Raji (cell line): Measurements from ENCODE around the gene PDZD8.

Source experiments
- POLR2A ChIP-seq: IDR thresholded peaks from 2 replicates; pipeline ENCODE4 v1.6.1; 2011; ENCODE audit warnings: low read depth, low read length, control low read depth; ENCODE audit not compliant: insufficient read depth

Gene PDZD8

DNA sequence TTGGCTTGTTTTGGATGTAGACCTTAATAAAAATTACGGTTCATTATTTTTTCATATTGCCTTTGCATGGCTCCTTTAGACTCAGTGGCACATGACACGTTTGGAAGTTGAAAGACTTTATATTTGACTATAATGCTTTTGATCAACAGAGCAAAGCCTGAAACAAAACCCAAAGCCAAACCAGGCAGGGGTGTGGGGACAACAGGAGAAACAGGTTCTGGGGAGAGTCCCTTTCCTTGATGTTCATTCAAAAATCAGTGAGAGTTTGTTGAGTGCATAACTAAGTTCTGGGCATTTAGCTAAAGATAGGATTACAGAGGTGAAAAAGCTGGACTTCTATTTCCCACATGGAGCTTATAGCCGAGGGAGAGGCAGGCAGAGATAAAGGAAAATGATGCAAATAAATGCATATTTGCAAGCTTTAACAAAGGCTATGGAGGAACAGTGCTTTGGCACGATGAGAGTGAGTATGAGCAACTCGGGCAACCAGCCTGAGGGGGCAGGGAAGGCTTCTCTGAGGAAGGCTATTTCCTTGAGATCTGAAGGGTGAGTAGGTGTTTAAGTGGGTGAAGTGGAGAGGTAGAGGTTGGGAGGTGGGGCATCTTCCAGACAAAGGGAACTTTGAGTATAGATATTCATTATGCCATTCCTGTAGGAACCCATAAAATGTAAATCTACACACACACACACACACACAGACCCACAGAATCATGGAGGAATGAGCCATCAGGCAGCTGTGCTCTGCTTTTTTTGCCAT, 34.5 kb upstream of the PDZD8 start:
- TF ChIP-seq POLR2A: no peak

DNA sequence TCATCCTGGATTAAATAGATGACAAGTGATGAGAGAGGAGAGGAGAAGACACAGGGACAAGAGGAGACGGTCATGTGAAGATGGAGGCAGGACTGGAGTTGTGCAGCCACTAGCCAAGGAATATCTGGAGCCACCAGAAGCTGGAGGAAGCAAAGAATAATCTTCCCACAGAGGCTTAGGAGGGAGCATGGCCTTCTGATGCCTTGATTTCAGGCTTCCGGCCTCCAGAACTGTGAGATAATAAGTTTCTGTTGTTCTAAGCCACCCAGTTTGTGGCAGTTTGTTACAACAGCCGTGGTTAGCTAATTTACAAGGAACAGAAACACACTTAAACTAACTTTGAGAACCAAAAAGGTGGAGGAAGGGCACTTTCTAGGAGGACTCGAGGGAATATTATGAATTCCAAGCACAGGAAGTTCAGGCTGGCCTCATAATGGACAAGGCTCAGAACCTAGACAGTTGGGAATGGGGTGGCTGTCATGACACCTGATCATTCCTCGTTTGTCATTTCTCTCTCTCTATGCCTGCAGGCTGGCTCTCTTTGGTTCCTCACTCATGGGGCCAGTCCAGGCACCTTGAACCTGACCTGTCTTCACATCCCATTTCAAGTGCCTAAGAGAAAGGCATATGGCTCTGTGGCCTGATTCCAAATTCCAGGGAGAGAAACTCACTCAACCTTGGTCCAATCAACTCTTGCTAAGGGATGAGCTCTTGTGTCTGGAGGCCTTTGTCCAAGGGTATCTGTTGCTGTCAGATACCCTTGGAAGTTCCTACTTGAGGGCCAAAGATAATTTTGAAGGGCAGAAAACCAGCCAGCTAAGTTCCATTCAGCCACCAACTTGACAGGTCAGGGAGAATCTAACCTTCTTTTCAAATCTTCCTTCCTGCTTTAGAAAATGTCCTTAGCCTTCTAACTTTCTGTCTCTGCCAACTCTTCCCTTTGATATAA, 33.5 kb upstream of the PDZD8 start:
- no peak for TF ChIP-seq POLR2A

DNA sequence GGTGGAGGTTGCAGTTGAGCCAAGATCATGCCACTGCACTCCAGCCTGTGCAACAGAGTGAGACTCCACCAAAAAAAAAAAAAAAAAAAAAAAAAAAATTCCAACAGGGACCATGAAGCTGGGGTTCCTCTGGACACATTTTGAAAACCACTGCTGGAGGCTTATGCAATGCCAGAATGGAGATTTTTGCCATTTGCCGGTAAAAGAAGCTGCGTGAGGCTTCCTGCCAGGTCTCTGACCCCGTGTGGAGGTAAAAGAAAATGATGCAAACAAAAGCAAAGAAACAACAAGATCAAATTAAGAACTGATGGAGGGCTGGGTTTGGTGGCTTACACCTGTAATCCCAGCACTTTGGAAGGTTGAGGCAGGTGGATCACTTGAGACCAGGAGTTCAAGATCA, 30.5 kb upstream of the PDZD8 start:
- TF ChIP-seq POLR2A: no peak

DNA sequence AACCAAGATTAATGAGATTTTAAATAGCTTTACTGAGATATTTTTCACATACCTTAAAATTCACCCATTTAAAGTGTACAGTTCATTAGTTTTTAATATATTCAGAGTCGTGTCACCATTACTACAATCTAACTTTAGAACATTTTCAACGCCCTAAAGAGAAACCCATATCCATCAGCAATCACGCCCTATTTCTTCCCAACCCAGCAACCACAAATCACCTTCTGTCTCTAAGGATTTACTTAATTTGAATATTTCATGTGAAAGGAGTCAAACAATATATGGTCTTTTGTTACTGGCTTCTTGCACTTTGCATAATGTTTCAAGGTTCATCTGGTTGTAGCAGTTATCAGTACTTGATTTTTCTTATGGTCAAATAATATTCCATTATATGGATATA, 25.1 kb upstream of the PDZD8 start:
- no peak for TF ChIP-seq POLR2A

DNA sequence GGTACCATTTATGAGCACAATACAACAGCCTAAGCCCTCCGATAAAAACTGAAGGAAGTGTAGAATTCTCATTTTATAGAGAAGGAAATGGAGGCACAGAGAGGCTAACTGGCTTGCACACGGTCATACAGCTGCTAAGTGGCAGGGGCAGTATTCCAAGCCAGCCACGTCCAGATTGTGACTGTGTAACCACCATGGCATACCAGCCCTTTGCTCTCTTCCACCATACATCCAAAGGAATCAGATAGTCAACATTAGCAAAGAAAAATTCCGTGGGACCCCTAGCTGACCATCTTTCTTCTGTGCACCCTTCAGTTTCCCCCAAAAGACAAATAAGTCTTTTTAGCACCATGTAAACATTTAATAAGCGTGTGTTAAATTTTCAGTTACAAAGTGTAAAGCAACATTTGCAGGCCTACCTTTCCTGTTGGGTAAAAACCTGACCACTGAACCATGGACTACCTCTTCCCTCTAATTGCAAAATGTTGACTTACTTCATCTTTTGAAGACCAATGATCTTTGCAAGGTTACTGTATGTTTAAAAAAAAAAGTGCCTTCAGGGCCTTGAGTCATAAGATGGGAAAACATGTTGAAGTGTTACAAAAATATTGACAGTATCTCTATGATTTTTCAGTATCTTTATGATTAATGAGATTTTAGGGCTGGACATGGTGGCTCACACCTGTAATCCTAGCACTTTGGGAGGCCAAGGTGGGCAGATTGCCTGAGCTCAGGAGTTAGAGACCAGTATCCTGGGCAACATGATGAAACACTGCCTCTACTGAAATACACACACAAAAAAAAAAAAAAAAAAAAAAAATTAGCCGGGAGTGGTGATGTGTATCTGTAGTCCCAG, 24.3 kb upstream of the PDZD8 start:
- no peak for TF ChIP-seq POLR2A

DNA sequence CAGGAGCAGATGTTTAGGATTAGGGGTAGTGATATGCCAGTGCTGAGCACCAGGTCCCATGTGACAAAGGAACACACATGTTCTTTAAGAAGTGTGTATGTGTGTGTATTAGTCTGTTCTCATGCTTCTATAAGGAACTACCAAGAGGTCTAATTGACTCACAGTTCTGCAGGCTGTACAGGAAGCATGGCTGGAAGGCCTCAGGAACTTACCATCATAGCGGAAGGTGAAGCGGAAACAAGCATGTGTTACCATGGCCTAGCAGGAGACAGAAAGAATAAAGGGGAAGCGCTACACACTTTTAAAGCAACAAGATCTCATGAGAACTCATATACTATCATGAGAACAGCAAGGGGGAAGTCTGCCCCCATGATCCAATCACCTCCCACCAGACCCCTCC, 22.8 kb upstream of the PDZD8 start:
- TF ChIP-seq POLR2A: no peak

DNA sequence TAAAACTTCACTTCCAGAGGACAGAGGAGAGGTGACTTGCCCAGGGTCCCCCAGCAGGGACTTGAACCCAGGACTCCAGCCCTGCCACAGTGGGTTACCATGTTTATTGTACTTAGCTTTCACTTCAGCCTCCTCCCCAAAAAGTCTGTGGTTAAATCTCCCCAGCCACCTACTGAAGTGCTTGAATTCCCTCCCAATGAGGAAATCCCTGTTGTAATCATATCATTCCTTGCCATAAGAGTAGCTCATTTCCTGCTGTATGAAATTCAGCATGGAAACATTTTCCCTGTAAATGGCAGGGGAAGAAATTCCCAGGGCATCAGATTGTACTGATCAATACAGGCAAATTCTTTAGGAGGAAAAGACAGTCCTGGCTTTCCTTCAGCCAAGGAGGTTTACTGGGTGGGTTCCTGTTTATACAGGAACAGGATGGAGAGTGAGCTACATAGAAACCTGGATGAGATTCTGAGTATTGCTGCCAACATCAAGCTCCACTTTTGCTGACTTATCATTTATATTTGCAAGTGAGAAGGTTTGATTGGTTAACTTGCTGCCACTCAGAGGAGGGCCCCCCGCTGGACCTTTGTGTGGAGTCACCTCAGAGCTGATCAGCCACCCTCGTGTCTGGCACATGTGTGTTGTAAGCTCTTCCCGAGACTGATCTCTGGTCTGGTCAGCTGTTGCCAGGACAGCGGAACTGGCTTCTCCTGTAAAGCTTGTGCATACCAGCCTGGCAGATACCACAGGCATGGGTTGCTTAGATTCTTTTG, 16.4 kb upstream of the PDZD8 start:
- TF ChIP-seq POLR2A: no peak

DNA sequence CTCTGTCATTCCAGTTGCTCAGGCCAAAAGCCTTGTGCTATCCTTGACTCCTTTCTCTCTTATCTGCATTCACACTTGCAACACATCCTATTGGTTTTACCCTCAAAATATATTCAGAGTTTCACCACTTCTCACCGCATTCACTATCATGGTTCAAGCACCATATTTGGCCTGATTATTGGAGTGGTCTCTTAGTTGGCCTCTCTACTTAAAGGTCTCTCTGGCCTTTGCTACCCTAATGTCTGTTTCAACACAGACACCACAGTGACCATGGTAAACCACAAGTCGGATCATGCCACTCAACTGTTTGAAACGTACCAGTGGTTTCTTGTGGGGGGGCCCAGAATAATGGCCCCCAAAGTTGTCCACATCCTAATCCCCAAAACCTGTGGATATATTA, 15.2 kb upstream of the PDZD8 start:
- TF ChIP-seq POLR2A: no peak

DNA sequence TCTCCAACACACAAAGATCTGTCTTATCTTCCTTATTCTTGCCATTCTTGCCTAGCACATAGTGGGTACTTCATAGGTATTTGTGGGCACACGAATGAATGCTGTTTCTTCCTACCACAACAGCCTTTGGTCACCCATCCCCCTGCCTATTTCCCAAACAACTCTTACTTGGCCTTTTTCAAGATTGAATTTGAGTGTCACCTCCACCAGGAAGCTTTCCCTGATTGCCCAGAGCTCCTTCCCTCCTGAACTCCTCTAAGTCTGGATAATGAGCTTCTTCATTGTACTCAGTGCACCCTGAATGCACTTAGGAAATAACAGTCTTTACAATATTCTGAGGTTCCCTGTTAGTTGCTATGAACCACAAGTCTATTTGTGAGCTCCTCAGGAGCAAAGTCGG, 11.6 kb upstream of the PDZD8 start:
- TF ChIP-seq POLR2A: no peak

DNA sequence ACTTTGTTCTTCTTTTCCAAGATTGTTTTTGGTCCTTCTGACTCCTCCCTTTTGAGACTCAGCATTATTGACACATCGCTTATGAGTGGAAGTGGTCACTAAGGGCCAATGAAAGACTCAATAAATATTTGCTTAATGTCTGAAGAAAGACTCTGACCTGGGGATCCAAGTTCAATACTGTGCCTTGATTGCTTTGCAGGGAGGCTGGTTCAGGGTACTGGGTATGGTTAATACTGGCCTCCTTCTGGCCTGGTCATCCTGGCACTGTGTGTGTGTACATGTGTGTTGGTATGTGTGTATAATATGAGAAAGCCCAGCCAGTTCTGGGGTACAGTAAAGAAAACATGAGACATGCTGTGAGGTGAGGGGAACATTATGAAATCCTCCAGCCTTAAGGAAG, 7.6 kb upstream of the PDZD8 start:
- no peak for TF ChIP-seq POLR2A

DNA sequence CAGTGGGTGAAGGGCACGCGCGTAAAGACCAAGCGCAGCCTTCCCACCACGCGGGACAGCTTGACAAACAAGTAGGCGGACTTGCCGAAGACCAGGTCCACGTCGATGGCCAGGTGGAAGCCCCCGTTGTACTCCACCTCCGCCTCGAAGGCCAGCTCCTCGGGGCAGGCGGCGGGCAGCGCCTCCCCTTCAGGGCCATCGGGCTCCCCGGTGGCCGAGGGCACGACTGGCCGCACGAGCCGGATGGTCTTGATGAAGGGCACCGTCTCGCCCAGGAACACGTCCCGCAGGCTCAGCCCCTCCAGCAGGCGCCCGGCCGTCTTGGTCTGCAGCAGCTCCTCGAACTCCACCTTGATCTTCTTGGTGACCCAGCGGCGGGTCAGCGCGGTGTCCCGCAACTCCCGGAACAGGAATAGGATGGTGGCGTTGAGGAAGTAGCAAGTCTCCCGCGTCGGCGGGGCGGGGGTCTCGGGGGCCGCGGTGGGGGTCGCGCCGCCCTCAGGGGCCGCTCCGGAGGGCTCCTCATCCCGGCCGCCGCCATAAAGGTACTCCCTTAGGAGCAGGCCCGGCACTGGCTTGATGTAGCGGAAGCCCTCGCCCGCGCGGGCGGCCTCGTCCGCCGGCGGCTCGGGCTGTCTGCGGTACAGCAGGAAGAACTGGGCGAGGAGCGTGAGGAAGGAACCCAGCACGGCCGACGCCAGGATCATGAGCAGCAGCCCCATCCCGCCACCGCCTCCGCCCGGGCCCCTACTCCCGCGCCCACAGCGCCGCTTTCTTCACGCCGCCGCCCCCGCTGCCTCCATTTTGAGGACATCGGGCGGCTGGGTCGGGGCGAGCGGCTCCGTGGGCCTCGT, 507 bp downstream of the PDZD8 start:
- no peak for TF ChIP-seq POLR2A

DNA sequence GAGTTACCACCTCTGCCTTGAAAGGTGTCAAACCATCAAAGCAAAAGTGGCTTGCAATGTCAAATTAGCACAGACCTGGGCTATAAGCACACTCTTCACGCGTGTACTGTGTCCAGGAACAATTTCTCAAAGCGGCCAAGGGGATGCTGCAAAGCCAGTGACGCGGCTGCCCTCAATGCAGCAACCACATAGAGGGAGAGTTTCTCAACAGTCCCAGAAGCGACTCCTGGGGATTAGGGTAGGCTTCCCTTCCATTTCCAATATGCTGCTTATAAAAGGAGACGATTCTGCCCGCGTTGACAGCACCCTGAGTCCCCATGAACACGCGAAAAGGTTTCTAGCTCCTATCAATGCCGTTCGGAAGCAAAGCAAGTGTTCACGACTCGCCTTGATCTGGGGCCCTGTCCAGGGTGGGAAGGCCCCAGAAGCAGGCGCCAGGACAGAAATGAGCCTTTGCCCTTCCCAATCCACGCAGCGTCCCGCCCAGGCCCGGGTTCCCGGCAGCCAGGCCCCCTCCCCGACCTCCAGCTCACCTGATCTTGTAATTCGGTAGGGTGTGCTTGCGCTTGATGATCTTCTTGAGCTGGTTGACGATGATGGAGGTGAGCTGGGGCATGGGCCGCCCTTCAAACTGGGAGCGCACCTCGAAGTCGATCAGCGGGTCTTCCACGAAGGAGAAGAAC, 1.3 kb downstream of the PDZD8 start:
- TF ChIP-seq POLR2A: no peak

DNA sequence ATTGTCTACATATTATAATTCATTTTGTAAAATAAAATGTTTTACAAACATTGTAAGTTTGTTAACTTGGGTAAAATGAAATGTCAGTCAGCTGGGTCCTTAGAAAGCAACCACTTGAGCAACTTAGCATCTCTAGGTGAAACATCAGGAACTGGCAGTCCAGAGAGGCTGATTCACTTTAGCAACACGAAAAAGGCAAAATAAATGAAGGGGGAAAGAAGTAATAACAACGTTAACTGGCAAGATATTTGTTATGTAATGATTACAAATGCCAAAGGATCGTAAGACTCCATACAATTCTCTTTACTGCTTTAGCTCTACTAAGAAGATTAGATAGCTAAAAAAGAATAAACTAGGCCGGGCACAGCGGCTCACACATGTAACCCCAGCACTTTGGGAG, 5.0 kb downstream of the PDZD8 start:
- TF ChIP-seq POLR2A: no peak
